GM21619 (cell line): ENCODE data around the gene LYSMD4.
"Not testable (repeated sequence)": the region's sequence is repeated elsewhere in the genome, so short reads cannot be mapped to it uniquely, and the experiment has no call there.

Experiments
- ATAC-seq: cut with Tn5 transposase; IDR thresholded peaks from one replicate; pipeline ENCODE4 v1.9.1; 2021; ENCODE audit not compliant: unreplicated experiment

The LYSMD4 gene

GRCh38 chr15:99733268-99734039, at the start of gene LYSMD4:
Gene LYSMD4, minus strand, starts transcription at chr15:99733437. Its CDS starts 1,438 bp downstream, at chr15:99731999.
- ATAC-seq: peak; percentile 99

DNA sequence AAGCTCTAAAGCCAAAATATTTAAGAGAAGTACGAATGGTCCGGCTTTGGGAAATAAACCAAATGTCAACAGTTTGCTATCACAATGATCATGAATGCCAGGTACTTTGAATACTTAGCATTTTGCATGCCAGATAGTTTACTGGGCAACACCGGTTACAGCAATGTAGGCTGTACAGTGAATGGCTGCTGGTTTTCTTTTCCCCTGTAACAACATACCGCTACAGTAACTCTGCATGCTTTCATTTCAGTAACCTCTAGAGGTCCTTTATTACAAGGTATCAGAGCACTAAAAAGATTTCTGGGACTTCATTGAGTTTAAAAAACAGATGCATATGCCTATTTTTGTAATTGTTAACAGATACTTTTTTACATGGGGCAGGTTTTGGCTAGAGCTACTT, 48.8 kb upstream of the LYSMD4 start:
- ATAC-seq: not testable (repeated sequence)

DNA sequence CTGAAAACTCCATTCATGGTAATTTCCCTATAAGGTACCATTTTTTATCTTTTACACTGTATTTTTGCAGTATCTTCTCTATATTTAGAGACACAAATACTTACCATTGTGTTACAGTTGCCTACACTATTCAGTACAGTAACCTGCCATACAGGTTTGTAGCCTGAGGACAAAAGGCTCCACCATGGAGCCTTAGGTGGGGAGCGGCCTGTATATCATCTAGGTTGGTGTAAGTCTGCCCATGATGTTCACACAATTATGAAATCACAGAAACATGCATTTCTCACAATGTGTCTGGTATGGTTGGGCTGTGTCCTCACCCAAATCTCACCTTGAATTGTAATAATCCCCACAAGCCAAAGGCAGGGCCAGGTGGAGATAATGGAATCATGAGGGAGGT, 43.9 kb upstream of the LYSMD4 start:
- ATAC-seq: no peak

GRCh38 chr15:99764522-99764921, 31.3 kb upstream of the LYSMD4 start:
- no peak for ATAC-seq

GRCh38 chr15:99763827-99764226, 30.6 kb upstream of the LYSMD4 start:
- ATAC-seq: no peak

DNA sequence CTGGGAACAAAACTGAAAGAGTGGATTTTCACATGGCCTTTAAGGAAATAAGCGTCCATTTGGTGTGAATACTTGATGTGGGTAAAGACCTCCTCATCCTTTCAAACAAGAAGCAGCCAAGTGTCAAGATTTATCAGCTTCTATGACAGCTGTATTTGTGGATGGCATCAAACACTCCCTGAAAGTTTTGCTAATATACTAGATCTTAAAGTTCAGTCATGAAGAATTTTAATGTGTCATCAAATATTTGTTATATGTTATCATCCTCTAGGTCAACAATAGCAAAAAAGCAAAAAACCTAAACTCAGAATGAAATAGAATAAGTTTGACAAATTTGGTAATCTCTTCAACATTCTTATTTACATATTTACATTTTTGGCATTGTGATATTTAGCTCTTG, 29.1 kb upstream of the LYSMD4 start:
- no peak for ATAC-seq

GRCh38 chr15:99755692-99756409, 22.6 kb upstream of the LYSMD4 start:
- peak; percentile 94 for ATAC-seq

GRCh38 chr15:99753066-99753465, 19.8 kb upstream of the LYSMD4 start:
- ATAC-seq: no peak

- no peak for ATAC-seq
These were observed 19.3 kb upstream of the LYSMD4 start for GRCh38 chr15:99752556-99752955.

DNA sequence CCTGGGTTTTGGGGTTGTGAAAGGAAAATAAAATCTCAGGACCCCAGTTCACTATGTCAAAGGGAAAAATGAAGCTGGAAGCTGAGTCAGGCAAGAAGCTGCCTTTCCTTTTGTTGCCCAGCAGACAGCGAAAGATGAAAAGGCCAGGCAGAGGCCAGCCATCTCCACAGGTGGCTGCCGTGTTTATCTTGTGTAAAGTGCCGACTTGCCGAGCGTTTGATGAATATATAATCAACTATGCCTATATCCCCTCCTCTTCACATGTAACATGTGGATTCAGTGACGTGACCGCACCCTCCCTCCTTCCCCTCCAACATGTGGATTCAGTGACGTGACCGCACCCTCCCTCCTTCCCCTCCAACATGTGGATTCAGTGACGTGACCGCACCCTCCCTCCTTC, 17.1 kb upstream of the LYSMD4 start:
- ATAC-seq: not testable (repeated sequence)

- no peak for ATAC-seq
These were observed 16.1 kb upstream of the LYSMD4 start for GRCh38 chr15:99749386-99749785.

DNA sequence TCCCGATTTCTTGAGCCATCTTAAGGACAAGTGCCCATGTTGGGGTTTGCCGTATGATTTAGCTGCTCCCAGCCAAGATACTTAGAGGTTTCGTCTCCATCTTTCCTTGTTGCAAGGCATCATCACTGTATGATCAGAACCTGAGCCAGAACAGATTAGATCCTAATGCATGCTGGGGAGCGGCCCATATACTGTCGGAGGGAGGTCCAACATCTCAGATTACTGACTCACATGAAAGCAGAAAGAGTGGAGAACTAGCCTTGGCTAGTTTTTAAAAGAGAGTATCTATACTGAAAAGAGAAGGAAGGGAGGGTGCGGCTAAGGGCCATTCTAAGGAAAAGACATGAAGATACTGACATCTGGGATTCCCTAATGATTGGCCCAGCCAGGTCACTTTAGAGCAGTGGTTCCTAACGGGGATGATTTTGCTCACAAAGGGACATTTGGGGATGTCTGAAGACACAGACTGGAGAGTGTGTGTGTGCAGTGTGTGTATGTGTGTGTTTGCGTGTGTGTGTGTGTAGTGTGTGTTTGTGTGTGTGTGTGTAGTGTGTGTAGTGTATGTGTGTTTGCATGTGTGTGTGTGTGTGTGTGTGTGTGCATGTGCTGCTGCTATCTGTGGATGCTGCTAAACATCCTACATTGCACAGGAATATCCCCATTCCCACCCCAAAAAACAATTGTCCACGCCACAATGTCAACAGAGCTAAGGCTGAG, 12.3 kb upstream of the LYSMD4 start:
- ATAC-seq: no peak

DNA sequence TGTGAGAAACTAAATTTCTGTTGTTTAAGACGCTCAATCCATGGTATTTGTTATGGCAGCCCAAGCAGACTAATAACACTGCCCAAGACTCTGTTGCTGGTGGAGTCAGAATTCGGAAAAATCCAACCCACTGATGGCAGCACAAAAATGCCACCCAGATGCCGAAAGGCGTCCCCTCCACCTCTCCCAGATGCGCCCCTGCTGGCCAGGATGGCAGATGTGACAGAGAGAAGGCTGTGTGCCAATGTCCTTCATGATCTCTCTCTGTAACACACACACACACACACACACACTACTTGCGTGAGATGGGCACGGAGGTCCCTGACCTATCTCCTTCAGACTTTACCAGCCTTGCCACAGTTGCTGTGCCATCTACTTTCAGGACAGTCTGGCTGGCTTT, 10.9 kb upstream of the LYSMD4 start:
- ATAC-seq: no peak

GRCh38 chr15:99741835-99742234, 8.6 kb upstream of the LYSMD4 start:
- ATAC-seq: no peak

- ATAC-seq: no peak
These were observed 5.0 kb upstream of the LYSMD4 start for GRCh38 chr15:99738021-99738847.

DNA sequence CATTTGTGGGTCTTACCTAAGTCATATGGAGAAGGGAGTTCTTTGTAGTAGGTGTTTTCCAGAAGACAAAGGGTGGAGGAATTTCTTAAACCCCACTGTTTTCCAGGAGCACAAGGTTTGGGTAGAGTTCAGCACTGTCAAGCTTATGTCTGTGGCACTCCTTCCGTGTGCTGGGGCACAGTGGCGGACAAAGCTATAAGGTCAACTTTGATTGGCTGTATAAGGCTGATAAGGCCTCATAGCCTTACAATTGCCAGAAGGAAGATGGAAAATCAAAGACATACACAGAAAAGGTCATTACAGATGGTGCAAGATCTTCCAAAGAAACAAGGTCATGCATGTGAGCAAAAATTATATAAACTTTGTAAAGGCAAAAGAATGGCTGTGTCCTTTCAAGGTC, 3.5 kb upstream of the LYSMD4 start:
- ATAC-seq: no peak

GRCh38 chr15:99735868-99736267, 2.6 kb upstream of the LYSMD4 start:
- no peak for ATAC-seq

- ATAC-seq: no peak
These were observed 1.3 kb upstream of the LYSMD4 start for GRCh38 chr15:99734575-99734974.

GRCh38 chr15:99734040-99734291, 729 bp upstream of the LYSMD4 start:
- not testable (repeated sequence) for ATAC-seq

GRCh38 chr15:99732751-99733267, 428 bp downstream of the LYSMD4 start:
- peak; percentile 27 for ATAC-seq
